Stimulated activated CD8-positive, alpha-beta memory T cell treated with anti-CD3 and anti-CD28 coated beads, Interleukin-2, amount 100 ng/mL, for 48 hours (primary cell): Measurements from ENCODE around the gene RAB8A.

Experiments used
- DNase-seq, 2 donors: peaks; one replicate each; pipeline ENCODE4 v3.0.0-alpha.2; 2020; ENCODE audit warnings: low read depth in 2 of 2

The RAB8A gene

GRCh38 chr19:16142032-16142580, 30.4 kb downstream of the RAB8A start:
- DNase-seq = no peak

- peak; percentile 60 to 68 for DNase-seq
These were observed 31.9 kb downstream of the RAB8A start, which contains the start of gene HSH2D for GRCh38 chr19:16143399-16144215. Gene HSH2D, plus strand, starts transcription at chr19:16143685. Its CDS starts 5,066 bp downstream, at chr19:16148751.

GRCh38 chr19:16144216-16144581, 32.5 kb downstream of the RAB8A start:
- no peak for DNase-seq

- DNase-seq = no peak
These were observed 34.4 kb downstream of the RAB8A start for GRCh38 chr19:16146112-16146511.

GRCh38 chr19:16148443-16149229, 36.9 kb downstream of the RAB8A start:
- DNase-seq = no peak

- no peak for DNase-seq
These were observed 42.1 kb downstream of the RAB8A start for GRCh38 chr19:16153582-16154336.

GRCh38 chr19:16154557-16154956, 42.9 kb downstream of the RAB8A start:
- DNase-seq = no peak

- no peak for DNase-seq
These were observed 43.4 kb downstream of the RAB8A start for GRCh38 chr19:16155128-16155527.

GRCh38 chr19:16156904-16157303, 45.2 kb downstream of the RAB8A start:
- no peak for DNase-seq

- DNase-seq = no peak
These were observed 45.9 kb downstream of the RAB8A start for GRCh38 chr19:16157601-16158000.

- DNase-seq = no peak
These were observed 48.0 kb downstream of the RAB8A start for GRCh38 chr19:16159655-16160054.

- DNase-seq = no peak
These were observed 48.8 kb downstream of the RAB8A start for GRCh38 chr19:16160445-16160942.

GRCh38 chr19:16160943-16161560, 49.4 kb downstream of the RAB8A start:
- peak; percentile 49 to 50 for DNase-seq

GRCh38 chr19:16161840-16162239, 50.2 kb downstream of the RAB8A start:
- DNase-seq = no peak

- DNase-seq = no peak
These were observed 52.7 kb downstream of the RAB8A start for GRCh38 chr19:16164222-16164890.

GRCh38 chr19:16166417-16166816, 54.7 kb downstream of the RAB8A start:
- no peak for DNase-seq

- DNase-seq = no peak
These were observed 55.4 kb downstream of the RAB8A start for GRCh38 chr19:16167055-16167454.

GRCh38 chr19:16168465-16169081, 56.9 kb downstream of the RAB8A start:
- no peak for DNase-seq

GRCh38 chr19:16170134-16170533, 58.4 kb downstream of the RAB8A start:
- DNase-seq = no peak

GRCh38 chr19:16175954-16176353, 64.3 kb downstream of the RAB8A start:
- no peak for DNase-seq
